Neuronal stem cell (in vitro differentiated cells): ENCODE data around the gene TMOD2. TPM values are rescaled to one million over a fixed set of nuclear protein-coding genes. Genes with fewer than 3 reads are reported as not detected.

Experiments used
- DNase-seq: peaks from one replicate; pipeline ENCODE4 v3.0.0-alpha.2; 2013; ENCODE audit warnings: low spot score
- H2AFZ ChIP-seq: one replicate; pipeline ENCODE4 v1.6.1; 2013; ENCODE audit warnings: mild to moderate bottlenecking, low read length, inconsistent platforms
- H2AK5ac ChIP-seq: 2 replicates; pipeline ENCODE4 v1.6.1; 2013; ENCODE audit warnings: low read depth, mild to moderate bottlenecking, inconsistent platforms, low read length, moderate library complexity, mixed read lengths
- H2BK120ac ChIP-seq: 2 replicates; pipeline ENCODE4 v1.6.1; 2013; ENCODE audit warnings: low read depth, mild to moderate bottlenecking, inconsistent platforms, low read length, moderate library complexity, mixed read lengths
- H2BK12ac ChIP-seq: one replicate; pipeline ENCODE4 v1.6.1; 2013; ENCODE audit warnings: low read length, inconsistent platforms
- H2BK15ac ChIP-seq: 2 replicates; pipeline ENCODE4 v1.6.1; 2013; ENCODE audit warnings: mild to moderate bottlenecking, low read length, inconsistent platforms, mixed read lengths
- H2BK5ac ChIP-seq: one replicate; pipeline ENCODE4 v1.6.1; 2013; ENCODE audit warnings: inconsistent platforms, mild to moderate bottlenecking, low read length, moderate library complexity
- H3K14ac ChIP-seq: one replicate; pipeline ENCODE4 v1.6.1; 2013; ENCODE audit warnings: low read length, inconsistent platforms
- H3K18ac ChIP-seq: 2 replicates; pipeline ENCODE4 v1.6.1; 2013; ENCODE audit warnings: low read length, inconsistent platforms
- H3K23ac ChIP-seq: 2 replicates; pipeline ENCODE4 v1.6.1; 2013; ENCODE audit warnings: low read depth, mild to moderate bottlenecking, mixed read lengths, low read length, inconsistent platforms; ENCODE audit not compliant: poor library complexity
- H3K27ac ChIP-seq: replicated peaks from 3 replicates; pipeline ENCODE4 v1.5.1; 2013; ENCODE audit warnings: low read length, inconsistent platforms
- H3K27me3 ChIP-seq, 3 experiments: 2 replicates each; pipeline ENCODE4 v1.6.1; 2013; ENCODE audit warnings: low read length in 3 of 3, mild to moderate bottlenecking in 2 of 3, inconsistent platforms in 1 of 3, low read depth in 1 of 3, mixed read lengths in 1 of 3, moderate library complexity in 1 of 3; ENCODE audit not compliant: control insufficient read depth in 3 of 3, insufficient read depth in 3 of 3
- H3K36me3 ChIP-seq, 2 donors: replicated peaks in 1 of 2; 2 replicates each; pipeline ENCODE4 v1.6.1; 2013; ENCODE audit warnings: low read length in 2 of 2; ENCODE audit not compliant: control insufficient read depth in 2 of 2, insufficient read depth in 2 of 2
- H3K4ac ChIP-seq: 2 replicates; pipeline ENCODE4 v1.6.1; 2013; ENCODE audit warnings: inconsistent platforms, mild to moderate bottlenecking, low read length, moderate library complexity
- H3K4me1 ChIP-seq, 2 donors: 1 replicate in 1 of 2; 2 replicates in 1 of 2; pipeline ENCODE4 v1.6.1; 2013; ENCODE audit warnings: low read length in 2 of 2, low read depth in 1 of 2; ENCODE audit not compliant: control insufficient read depth in 2 of 2, insufficient read depth in 1 of 2
- H3K4me2 ChIP-seq: one replicate; pipeline ENCODE4 v1.6.1; 2013; ENCODE audit warnings: mild to moderate bottlenecking, low read length, inconsistent platforms; ENCODE audit not compliant: insufficient read depth, poor library complexity, severe bottlenecking
- H3K4me3 ChIP-seq, 2 donors: 2 replicates each; pipeline ENCODE4 v1.5.1; 2013; ENCODE audit warnings: low read length in 2 of 2, mild to moderate bottlenecking in 2 of 2, inconsistent platforms in 1 of 2, moderate library complexity in 1 of 2
- H3K79me1 ChIP-seq: one replicate; pipeline ENCODE4 v1.6.1; 2013; ENCODE audit warnings: low read depth, mild to moderate bottlenecking, inconsistent platforms, low read length, moderate library complexity
- H3K9ac ChIP-seq: one replicate; pipeline ENCODE4 v1.6.1; 2013; ENCODE audit warnings: mild to moderate bottlenecking, low read depth, low read length, inconsistent platforms; ENCODE audit not compliant: poor library complexity
- H3K9me3 ChIP-seq, 2 donors: replicated peaks in 1 of 2; 2 replicates each; pipeline versions ENCODE3 to v1.6.1; 2013; ENCODE audit warnings: low read length in 2 of 2, mild to moderate bottlenecking in 2 of 2, inconsistent platforms in 1 of 2, low read depth in 1 of 2, mixed read lengths in 1 of 2, moderate library complexity in 1 of 2; ENCODE audit not compliant: control insufficient read depth in 2 of 2, insufficient read depth in 1 of 2
- H4K8ac ChIP-seq: one replicate; pipeline ENCODE4 v1.6.1; 2013; ENCODE audit warnings: low read depth, mild to moderate bottlenecking, inconsistent platforms, low read length, moderate library complexity
- H4K91ac ChIP-seq: one replicate; pipeline ENCODE4 v1.6.1; 2013; ENCODE audit warnings: low read length, low read depth, mild to moderate bottlenecking, inconsistent platforms; ENCODE audit not compliant: poor library complexity
- WGBS, 2 donors: extraction: QIAGEN DNeasy Blood & Tissue Kit; methylation state at CpG; one replicate each; pipeline ENCODE4 v1.1.7; 2013; ENCODE audit warnings: missing lambda C conversion rate in 2 of 2, mixed read lengths in 1 of 2; ENCODE audit not compliant: insufficient read length in 2 of 2, insufficient replicate concordance in 1 of 2; ENCODE audit errors: extremely low coverage in 2 of 2; 5-methylcytosine and 5-hydroxymethylcytosine counted together
- small RNA-seq: library from polyadenylated mRNA; stranded (forward); fragments of <200 nt; extraction: miRNeasy Mini kit (QIAGEN cat#:217004); gene quantifications from one replicate; pipeline ENCODE3, GENCODE V24; 2013; ENCODE audit not compliant: insufficient read depth

Gene TMOD2

GRCh38 chr15:51863131-51863530 is 111.7 kb downstream of the TMOD2 start:
- H3K18ac ChIP-seq: no peak overlapping the region
- H4K91ac ChIP-seq: no peak overlapping the region
- H3K14ac ChIP-seq: no peak overlapping the region
- peaks cover 0 to 3% of the 10 kb centered on the region in 2 donors for H3K4me1 ChIP-seq
- no peak overlapping the region for H3K4ac ChIP-seq
- H4K8ac ChIP-seq: no peak overlapping the region
- no CpG with 5 or more reads among the region's 2 CpGs for WGBS, 2 donors
- no peak overlapping the region for H2BK5ac ChIP-seq
- no peak overlapping the region for H3K23ac ChIP-seq
- no peak overlapping the region for H3K27ac ChIP-seq
- no peak overlapping the region for H2AK5ac ChIP-seq
- no peaks in the 10 kb centered on the region for H3K9me3 ChIP-seq
- no peak overlapping the region for H2AFZ ChIP-seq
- no peak overlapping the region for H2BK120ac ChIP-seq
- no peak overlapping the region for H3K4me2 ChIP-seq
- no peak overlapping the region for H2BK12ac ChIP-seq
- no peak overlapping the region for H2BK15ac ChIP-seq
- no peak overlapping the region for H3K4me3 ChIP-seq
- H3K79me1 ChIP-seq: no peaks in the 10 kb centered on the region
- H3K9ac ChIP-seq: no peak overlapping the region
- no peak for DNase-seq
- no peaks in the 10 kb centered on the region for H3K27me3 ChIP-seq
- H3K36me3 ChIP-seq: peaks cover 0 to 46% of the 10 kb centered on the region in 2 donors

- Histone ChIP-seq H2AK5ac (no peak overlapping the region), H2BK15ac (no peak overlapping the region), H3K23ac (no peak overlapping the region), H3K4me3 (no peak overlapping the region), H4K91ac (no peak overlapping the region), H3K9me3 (no peaks in the 10 kb centered on the region), H3K9ac (no peak overlapping the region), H3K4me1 (peaks cover 0 to 3% of the 10 kb centered on the region in 2 donors), H2BK5ac (no peak overlapping the region), H4K8ac (no peak overlapping the region), H2BK120ac (no peak overlapping the region), H2AFZ (no peak overlapping the region), H3K18ac (no peak overlapping the region), H3K36me3 (peaks cover 0 to 58% of the 10 kb centered on the region in 2 donors), H3K27me3 (no peaks in the 10 kb centered on the region), H3K4me2 (no peak overlapping the region), H2BK12ac (no peak overlapping the region), H3K4ac (no peak overlapping the region), H3K27ac (no peak overlapping the region), H3K79me1 (no peaks in the 10 kb centered on the region), H3K14ac (no peak overlapping the region)
- 100% methylated on average over 2 of the region's 4 CpGs; no CpG with 5 or more reads in 1 of the 2 donors for WGBS, 2 donors
- DNase-seq: no peak
Observed at GRCh38 chr15:51864408-51865056, 113.1 kb downstream of the TMOD2 start.

- no peak for DNase-seq
- WGBS, 2 donors: no CpG with 5 or more reads among the region's 1 CpG
- H2BK12ac ChIP-seq: no peak overlapping the region
Observed at GRCh38 chr15:51865317-51865716, 113.9 kb downstream of the TMOD2 start.

More at GRCh38 chr15:51865317-51865716, 113.9 kb downstream of the TMOD2 start:
- Histone ChIP-seq H2AFZ (no peak overlapping the region), H3K4me2 (no peak overlapping the region), H3K79me1 (no peaks in the 10 kb centered on the region), H3K4me1 (peaks cover 0 to 3% of the 10 kb centered on the region in 2 donors), H3K36me3 (peaks cover 0 to 64% of the 10 kb centered on the region in 2 donors), H2BK120ac (no peak overlapping the region), H4K8ac (no peak overlapping the region), H2BK5ac (no peak overlapping the region), H2AK5ac (no peak overlapping the region), H3K9ac (no peak overlapping the region), H3K4ac (no peak overlapping the region), H3K27me3 (no peaks in the 10 kb centered on the region), H3K14ac (no peak overlapping the region), H3K23ac (no peak overlapping the region), H4K91ac (no peak overlapping the region), H3K9me3 (no peaks in the 10 kb centered on the region), H3K18ac (no peak overlapping the region), H3K4me3 (no peak overlapping the region), H3K27ac (no peak overlapping the region), H2BK15ac (no peak overlapping the region)

Small RNAs within 50 kb of the gene (small RNA-seq; reads per million reads assigned to genes)
- gene AC090971.5 (not detected), gene RF00017 (not detected)
